GM19193 (cell line): ENCODE measurements around the gene PRR15L.

Experiments
- POLR2A ChIP-seq: IDR thresholded peaks from 4 replicates; pipeline ENCODE4 v1.6.1; 2011; ENCODE audit not compliant: insufficient read depth, insufficient read length; ENCODE audit errors: extremely low read depth

PRR15L gene

GRCh38 chr17:47955497-47956461, 1.9 kb downstream of the PRR15L start:
- no peak for TF ChIP-seq POLR2A

- TF ChIP-seq POLR2A, result no peak
These were observed 3.8 kb downstream of the PRR15L start for GRCh38 chr17:47953909-47954308.

GRCh38 chr17:47952171-47953021, 5.3 kb downstream of the PRR15L start:
- no peak for TF ChIP-seq POLR2A

- no peak for TF ChIP-seq POLR2A
These were observed 7.2 kb downstream of the PRR15L start for GRCh38 chr17:47950448-47950847.

GRCh38 chr17:47949946-47950345, 7.7 kb downstream of the PRR15L start:
- TF ChIP-seq POLR2A, result no peak

GRCh38 chr17:47949197-47949759, 8.4 kb downstream of the PRR15L start:
- TF ChIP-seq POLR2A, result no peak

GRCh38 chr17:47948706-47949196, 8.9 kb downstream of the PRR15L start:
- TF ChIP-seq POLR2A, result no peak

- TF ChIP-seq POLR2A, result no peak
These were observed 10.7 kb downstream of the PRR15L start for GRCh38 chr17:47946929-47947397.

GRCh38 chr17:47946516-47946915, 11.2 kb downstream of the PRR15L start:
- TF ChIP-seq POLR2A, result no peak

GRCh38 chr17:47945529-47946508, 11.9 kb downstream of the PRR15L start:
- no peak for TF ChIP-seq POLR2A

GRCh38 chr17:47945080-47945479, 12.6 kb downstream of the PRR15L start:
- TF ChIP-seq POLR2A, result no peak

- TF ChIP-seq POLR2A, result no peak
These were observed 15.1 kb downstream of the PRR15L start for GRCh38 chr17:47942568-47942967.

GRCh38 chr17:47942096-47942510, 15.6 kb downstream of the PRR15L start:
- TF ChIP-seq POLR2A, result no peak
